Fibroblast of lung (primary cell): Measurements from ENCODE around the gene TRIB2. TPM values are rescaled to one million over a fixed set of nuclear protein-coding genes. Genes with fewer than 3 reads are reported as not detected.

ENCODE experiments used
- DNase-seq, 2 donors: peaks; one replicate each; pipeline versions ENCODE4 v3.0.0 to v3.0.0-alpha.2; 2010; ENCODE audit warnings: low read depth in 2 of 2
- H2AFZ ChIP-seq: 2 replicates; pipeline ENCODE4 v1.5.1; 2012; ENCODE audit warnings: low read length, control low read depth, inconsistent platforms
- H3K27ac ChIP-seq: 2 replicates; pipeline ENCODE4 v1.5.1; 2011; ENCODE audit warnings: low read length, control low read depth; ENCODE audit not compliant: insufficient read depth
- H3K27me3 ChIP-seq: 2 replicates; pipeline ENCODE4 v1.5.1; 2011; ENCODE audit warnings: mild to moderate bottlenecking, low read length; ENCODE audit not compliant: control insufficient read depth, insufficient read depth
- H3K36me3 ChIP-seq: 2 replicates; pipeline ENCODE4 v1.5.1; 2011; ENCODE audit warnings: low read length; ENCODE audit not compliant: control insufficient read depth, insufficient read depth
- H3K4me1 ChIP-seq: 2 replicates; pipeline ENCODE4 v1.5.1; 2011; ENCODE audit warnings: low read length; ENCODE audit not compliant: control insufficient read depth, insufficient read depth; ENCODE audit errors: extremely low read depth
- H3K4me2 ChIP-seq: 2 replicates; pipeline ENCODE4 v1.5.1; 2011; ENCODE audit warnings: low read length, control low read depth; ENCODE audit not compliant: insufficient read depth; ENCODE audit errors: extremely low read depth
- H3K4me3 ChIP-seq, 4 experiments: fragments of 200-600 bp in 1 of 4; sonication (generic) in 1 of 4; replicated peaks in 1 of 4; 2 replicates each; pipeline ENCODE4 v1.5.1; 2011 to 2016; ENCODE audit warnings: low read length in 4 of 4, low read depth in 3 of 4, mild to moderate bottlenecking in 3 of 4, control low read depth in 2 of 4, inconsistent platforms in 1 of 4, mixed read lengths in 1 of 4; ENCODE audit not compliant: insufficient read depth in 1 of 4; ENCODE audit errors: control extremely low read depth in 1 of 4
- H3K79me2 ChIP-seq: 2 replicates; pipeline ENCODE4 v1.5.1; 2012; ENCODE audit warnings: mild to moderate bottlenecking, low read length, inconsistent platforms; ENCODE audit not compliant: control insufficient read depth, insufficient read depth
- H3K9ac ChIP-seq: 2 replicates; pipeline ENCODE4 v1.5.1; 2011; ENCODE audit warnings: mild to moderate bottlenecking, low read length, control low read depth; ENCODE audit not compliant: insufficient read depth
- H3K9me3 ChIP-seq: 2 replicates; pipeline ENCODE4 v1.5.1; 2012; ENCODE audit warnings: low read depth, low read length; ENCODE audit not compliant: control insufficient read depth, insufficient read depth
- H4K20me1 ChIP-seq: 2 replicates; pipeline ENCODE4 v1.5.1; 2011; ENCODE audit warnings: low read length; ENCODE audit not compliant: control insufficient read depth, insufficient read depth; ENCODE audit errors: extremely low read depth
- EZH2 ChIP-seq: IDR thresholded peaks from 2 replicates; pipeline ENCODE4 v1.5.1; 2012; ENCODE audit warnings: low read length, control low read depth, mild to moderate bottlenecking; ENCODE audit errors: missing control alignments
- polyA plus RNA-seq, 2 donors: library from polyadenylated mRNA; depleted of rRNA in 1 of 2; stranded (reverse) in 1 of 2; unstranded in 1 of 2; fragments of >200 nt; gene quantifications; 2 replicates each; pipeline ENCODE4 v1.2.1, GENCODE V29; 2011 to 2012; ENCODE audit warnings: missing spikeins in 1 of 2
- total RNA-seq: library from RNA; depleted of rRNA; stranded (reverse); fragments of >200 nt; gene quantifications from 2 replicates; pipeline ENCODE4 v1.2.1, GENCODE V29; 2014
- TF ChIP-seq, protein P1 (sequence below), 2 donors: IDR thresholded peaks in 1 of 2; conservative IDR thresholded peaks in 1 of 2; 1 replicate in 1 of 2; 2 replicates in 1 of 2; pipeline ENCODE4 v1.5.1; 2011 to 2012; ENCODE audit warnings: low read length in 2 of 2, control low read depth in 1 of 2, inconsistent platforms in 1 of 2, low read depth in 1 of 2, mild to moderate bottlenecking in 1 of 2

The TRIB2 gene
- total and polyA plus RNA-seq, 2 donors (not counting 1 experiment from before 2014, with no cell fraction given) = 26.1 to 31.0 TPM

DNA sequence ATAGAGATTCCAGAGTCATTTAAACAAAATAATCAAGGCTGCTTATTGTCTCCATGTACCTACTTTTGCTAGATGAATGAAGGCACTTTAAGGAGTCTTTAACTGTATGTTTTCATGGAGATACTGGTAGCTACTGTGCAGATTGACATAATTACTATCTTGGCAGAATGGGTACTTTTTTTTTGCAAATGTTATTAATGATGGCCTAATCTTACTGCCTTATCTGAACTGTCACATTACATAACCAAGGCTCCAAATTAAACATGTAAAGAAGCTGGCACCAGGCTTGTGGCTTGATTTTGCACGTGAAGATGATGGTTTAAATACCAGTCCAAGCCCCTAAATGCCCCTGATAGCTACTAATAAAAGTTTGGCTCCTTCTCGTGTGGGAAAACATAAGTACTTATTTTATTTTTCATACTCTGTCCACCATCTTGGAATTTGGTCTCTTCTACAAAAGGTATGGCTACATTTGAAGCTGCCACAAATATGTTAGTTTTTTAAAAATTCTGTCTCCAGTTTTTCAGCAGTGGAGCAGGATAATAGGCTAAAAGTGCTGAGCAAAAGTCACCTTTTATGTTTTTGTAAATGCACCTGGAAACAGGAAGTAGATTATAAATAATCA lies 4.1 kb downstream of the TRIB2 start:
- H3K27ac ChIP-seq = peak overlapping the region; percentile 88

DNA sequence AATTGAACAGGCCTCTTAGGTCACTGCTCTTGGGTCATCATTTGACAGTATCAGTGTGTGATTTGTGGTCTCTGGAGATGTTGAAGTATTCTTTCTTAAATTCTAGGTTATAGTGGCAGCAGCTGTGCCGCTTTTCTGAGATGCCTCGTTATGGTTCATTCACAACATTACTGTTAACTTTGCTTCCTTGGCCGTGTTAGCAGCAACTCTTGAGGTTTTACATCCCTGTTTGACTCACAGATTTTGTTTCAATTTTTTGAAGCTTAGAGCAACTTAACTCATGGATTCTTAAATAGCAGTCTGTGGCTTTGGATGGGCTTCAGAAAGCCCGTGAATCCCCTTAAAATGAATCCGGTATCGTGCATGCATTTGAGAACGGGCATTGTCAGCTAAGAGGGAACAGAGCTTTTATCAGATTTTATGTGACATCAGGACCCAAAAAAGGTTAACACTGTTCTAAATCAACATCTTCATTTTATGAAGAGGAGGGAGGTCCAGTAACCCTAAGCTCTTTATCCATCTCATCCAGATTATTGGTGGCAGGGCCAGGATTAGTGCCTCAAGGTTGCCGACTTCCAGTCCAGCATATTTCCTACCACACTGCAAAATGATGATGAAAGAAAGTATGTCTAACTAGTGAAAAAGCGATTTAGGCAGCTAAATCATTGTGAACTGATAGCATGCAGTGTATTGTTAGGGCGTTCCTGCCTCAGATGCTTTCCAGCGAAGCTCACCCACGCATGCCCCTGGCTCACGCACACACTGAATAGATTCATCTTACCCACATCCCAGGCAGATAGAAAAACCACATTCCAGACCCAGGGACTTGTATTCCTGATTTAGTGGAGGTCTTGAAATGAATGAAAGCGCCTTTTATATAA lies 5.1 kb downstream of the TRIB2 start:
- no peak for TF ChIP-seq EZH2
- TF ChIP-seq, protein P1, sequence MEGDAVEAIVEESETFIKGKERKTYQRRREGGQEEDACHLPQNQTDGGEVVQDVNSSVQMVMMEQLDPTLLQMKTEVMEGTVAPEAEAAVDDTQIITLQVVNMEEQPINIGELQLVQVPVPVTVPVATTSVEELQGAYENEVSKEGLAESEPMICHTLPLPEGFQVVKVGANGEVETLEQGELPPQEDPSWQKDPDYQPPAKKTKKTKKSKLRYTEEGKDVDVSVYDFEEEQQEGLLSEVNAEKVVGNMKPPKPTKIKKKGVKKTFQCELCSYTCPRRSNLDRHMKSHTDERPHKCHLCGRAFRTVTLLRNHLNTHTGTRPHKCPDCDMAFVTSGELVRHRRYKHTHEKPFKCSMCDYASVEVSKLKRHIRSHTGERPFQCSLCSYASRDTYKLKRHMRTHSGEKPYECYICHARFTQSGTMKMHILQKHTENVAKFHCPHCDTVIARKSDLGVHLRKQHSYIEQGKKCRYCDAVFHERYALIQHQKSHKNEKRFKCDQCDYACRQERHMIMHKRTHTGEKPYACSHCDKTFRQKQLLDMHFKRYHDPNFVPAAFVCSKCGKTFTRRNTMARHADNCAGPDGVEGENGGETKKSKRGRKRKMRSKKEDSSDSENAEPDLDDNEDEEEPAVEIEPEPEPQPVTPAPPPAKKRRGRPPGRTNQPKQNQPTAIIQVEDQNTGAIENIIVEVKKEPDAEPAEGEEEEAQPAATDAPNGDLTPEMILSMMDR (conservative IDR thresholded peaks at IDR 0.05 in 1 of 2, IDR thresholded peaks at IDR 0.05 in 1 of 2; ENCODE audit: low read depth in 1 of 2, low read length in 2 of 2) = no peak
- Histone ChIP-seq H3K4me1 (peaks cover 18% of the 10 kb centered on the region), H3K27me3 (no peaks in the 10 kb centered on the region), H3K4me3 (peak overlapping the region; percentile 38 to 97 (median 94)), H2AFZ (no peak overlapping the region), H3K79me2 (peaks cover 95% of the 10 kb centered on the region), H3K9ac (peak overlapping the region; percentile 49), H3K36me3 (peaks cover 3% of the 10 kb centered on the region), H3K27ac (peak overlapping the region; percentile 88), H3K4me2 (peak overlapping the region; percentile 88), H4K20me1 (no peaks in the 10 kb centered on the region), H3K9me3 (no peaks in the 10 kb centered on the region)
- DNase-seq = peak in 1 of 2 donors; percentile 99

More for the DNA sequence above, 4.1 kb downstream of the TRIB2 start:
- H4K20me1 ChIP-seq = no peaks in the 10 kb centered on the region
- no peak overlapping the region for H2AFZ ChIP-seq
- peaks cover 14% of the 10 kb centered on the region for H3K4me1 ChIP-seq
- peak overlapping the region; percentile 88 for H3K4me2 ChIP-seq
- no peak for TF ChIP-seq EZH2
- TF ChIP-seq, protein P1 (conservative IDR thresholded peaks at IDR 0.05 in 1 of 2, IDR thresholded peaks at IDR 0.05 in 1 of 2; ENCODE audit: low read depth in 1 of 2, low read length in 2 of 2) = no peak
- H3K9ac ChIP-seq = peak overlapping the region; percentile 1
- peak in 1 of 2 donors; percentile 23 for DNase-seq
- H3K36me3 ChIP-seq = no peaks in the 10 kb centered on the region
- H3K9me3 ChIP-seq = no peaks in the 10 kb centered on the region
- peak overlapping the region; percentile 73 to 97 (median 94) for H3K4me3 ChIP-seq
- no peaks in the 10 kb centered on the region for H3K27me3 ChIP-seq
- H3K79me2 ChIP-seq = peaks cover 86% of the 10 kb centered on the region
